Measurements from ENCODE around the gene CTSL.

CTSL gene

DNA sequence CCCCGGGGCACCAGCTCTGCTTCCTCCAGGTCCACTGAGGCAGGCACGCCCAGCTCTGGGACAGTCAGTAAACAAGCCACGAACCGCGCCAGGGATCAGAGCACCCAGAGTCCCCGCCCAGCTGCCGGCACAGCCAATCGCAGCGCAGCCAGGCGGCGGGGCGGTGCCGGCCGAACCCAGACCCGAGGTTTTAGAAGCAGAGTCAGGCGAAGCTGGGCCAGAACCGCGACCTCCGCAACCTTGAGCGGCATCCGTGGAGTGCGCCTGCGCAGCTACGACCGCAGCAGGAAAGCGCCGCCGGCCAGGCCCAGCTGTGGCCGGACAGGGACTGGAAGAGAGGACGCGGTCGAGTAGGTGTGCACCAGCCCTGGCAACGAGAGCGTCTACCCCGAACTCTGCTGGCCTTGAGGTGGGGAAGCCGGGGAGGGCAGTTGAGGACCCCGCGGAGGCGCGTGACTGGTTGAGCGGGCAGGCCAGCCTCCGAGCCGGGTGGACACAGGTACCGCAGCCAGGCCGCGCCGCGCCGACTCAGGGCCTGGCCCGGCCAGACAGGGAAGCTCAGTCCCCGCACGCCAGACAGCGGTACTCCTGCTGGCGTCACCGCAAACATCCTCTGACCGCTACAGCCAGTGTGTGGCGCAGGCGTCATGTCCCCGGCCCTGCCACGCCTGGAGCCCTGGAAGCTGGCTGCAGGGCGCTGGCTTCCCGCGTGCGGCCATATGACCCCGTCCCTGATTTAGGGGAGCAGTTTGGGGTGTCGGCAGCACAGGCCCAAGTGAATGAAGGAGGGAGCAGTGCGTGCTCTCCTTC, at the start of gene CTSL:
CTSL (plus strand) TSS at position 220 of the 810 bp plus-strand sequence. CDS start 1,485 bp downstream, outside the sequence.
- peak; percentile 83 for DNase-seq (ENCODE audit: low spot score)

GRCh38 chr9:87676976-87677775, 48.7 kb upstream of the CTSL start:
- no peak for DNase-seq (ENCODE audit: low spot score)

GRCh38 chr9:87677776-87678587, 47.9 kb upstream of the CTSL start:
- DNase-seq (ENCODE audit: low spot score), result no peak

DNA sequence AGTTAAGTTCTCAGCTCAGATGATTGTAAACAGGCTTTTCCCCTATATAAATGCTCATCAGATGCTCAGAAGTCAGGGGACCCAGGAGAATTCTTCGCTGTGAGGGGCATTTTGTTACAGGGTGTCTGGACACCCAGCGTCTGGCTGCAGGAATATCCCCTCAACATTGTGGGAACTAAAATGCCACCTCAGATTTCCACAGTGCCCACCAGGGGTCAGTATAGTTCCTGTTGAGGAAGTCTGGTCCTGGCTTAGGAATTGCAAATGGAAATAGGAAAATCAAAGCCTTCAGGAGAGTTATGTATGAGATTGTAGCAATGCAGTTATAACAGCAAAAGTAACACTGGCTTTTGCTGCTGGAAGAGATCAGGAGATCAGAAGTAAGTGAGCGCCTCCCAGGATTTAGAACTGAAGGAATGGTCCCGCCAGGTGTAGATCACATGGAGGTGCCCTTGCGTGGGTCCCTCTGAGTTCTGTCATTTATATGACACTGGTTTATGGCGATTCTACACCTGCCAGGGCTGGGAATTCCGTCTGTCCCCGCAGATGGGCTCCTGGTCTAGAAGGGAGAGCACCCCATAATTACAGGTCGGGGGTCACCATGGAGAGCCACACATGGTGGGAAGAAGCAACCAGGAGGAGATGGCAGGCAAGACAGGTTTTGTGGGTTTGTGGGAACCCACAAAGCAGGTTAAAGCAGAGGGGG, 47.1 kb upstream of the CTSL start:
- peak; percentile 86 for DNase-seq (ENCODE audit: low spot score)

DNA sequence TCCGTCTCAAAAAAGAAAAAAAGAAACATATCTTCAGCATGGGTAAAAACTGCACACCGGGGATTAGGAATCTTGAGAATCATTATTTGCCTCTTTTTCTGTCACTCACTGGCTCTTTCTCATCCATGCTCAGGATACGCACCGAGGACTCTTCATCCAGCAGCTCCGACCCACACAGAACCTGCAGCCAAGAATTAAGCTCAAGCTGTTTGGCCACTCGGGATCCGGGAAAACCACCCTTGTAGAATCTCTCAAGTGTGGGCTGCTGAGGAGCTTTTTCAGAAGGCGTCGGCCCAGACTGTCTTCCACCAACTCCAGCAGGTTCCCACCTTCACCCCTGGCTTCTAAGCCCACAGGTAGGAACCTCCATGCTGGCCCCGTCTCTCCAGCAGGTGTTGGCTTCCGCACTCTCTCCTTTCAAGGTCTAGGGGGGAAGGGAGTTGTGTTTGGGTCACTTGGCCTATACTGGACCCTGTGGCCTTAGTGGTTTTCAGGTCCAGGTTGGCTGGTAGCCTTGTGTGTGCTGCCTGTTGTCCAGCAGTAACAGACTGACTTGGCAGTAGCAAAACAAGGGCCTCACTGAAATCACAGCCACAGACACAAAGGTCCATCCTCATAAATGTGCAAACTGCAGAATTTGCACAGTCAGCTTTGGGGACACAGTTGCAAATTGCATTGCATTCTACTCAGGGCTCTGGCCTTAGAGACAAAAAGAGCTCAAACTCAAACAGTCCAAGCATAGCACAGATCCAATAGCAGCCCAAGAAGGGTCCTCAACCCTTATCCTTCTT, 44.5 kb upstream of the CTSL start:
- DNase-seq (ENCODE audit: low spot score), result no peak

GRCh38 chr9:87682085-87682484, 43.8 kb upstream of the CTSL start:
- no peak for DNase-seq (ENCODE audit: low spot score)

- no peak for DNase-seq (ENCODE audit: low spot score)
Measured at GRCh38 chr9:87682618-87683017, 43.3 kb upstream of the CTSL start.

DNA sequence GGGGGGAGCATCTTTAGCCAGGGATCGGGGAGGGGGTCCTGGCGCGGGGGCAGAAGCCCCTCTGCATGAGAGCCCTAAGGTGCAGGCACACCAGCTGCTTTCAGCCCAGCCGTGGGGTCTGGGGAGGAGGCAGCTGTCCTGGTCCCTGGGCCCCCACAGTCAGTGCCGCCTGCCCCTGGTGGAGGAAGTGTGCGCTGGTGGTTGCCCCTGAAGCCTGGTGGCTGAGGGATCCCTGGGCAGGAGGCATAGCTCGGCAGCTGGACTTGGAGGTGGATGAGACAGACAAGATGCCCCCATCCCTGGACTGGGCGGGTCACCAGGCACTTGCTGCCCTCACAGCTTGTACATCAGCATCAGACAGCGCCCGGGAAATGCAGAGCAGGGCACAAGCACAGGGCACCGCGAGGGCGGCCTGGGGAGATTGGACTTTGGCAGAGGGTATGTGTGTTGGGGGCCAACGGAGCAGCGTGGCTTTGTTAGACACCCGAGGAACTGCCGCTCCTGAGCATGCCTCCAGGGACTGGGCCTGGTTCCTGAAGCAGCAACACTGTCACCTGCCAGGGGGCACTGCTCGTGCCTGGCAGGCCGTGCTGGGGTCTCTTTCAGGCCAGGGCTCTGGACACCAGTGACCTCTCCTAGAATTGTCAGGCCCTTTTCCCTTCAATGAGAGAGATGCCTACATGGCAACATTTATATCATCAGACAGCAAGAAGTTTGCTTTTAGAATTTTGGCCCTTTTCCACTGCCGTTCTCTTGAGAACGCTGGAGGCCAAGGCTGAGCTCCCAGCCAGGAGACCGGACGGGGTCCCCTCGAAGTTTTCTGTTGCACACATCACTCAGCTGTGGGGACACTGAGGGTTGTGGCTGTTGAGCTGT, 41.9 kb upstream of the CTSL start:
- DNase-seq (ENCODE audit: low spot score), result no peak

GRCh38 chr9:87684627-87685219, 41.2 kb upstream of the CTSL start:
- peak; percentile 54 for DNase-seq (ENCODE audit: low spot score)

GRCh38 chr9:87685441-87685840, 40.5 kb upstream of the CTSL start:
- DNase-seq (ENCODE audit: low spot score), result peak; percentile 46

GRCh38 chr9:87685871-87686519, 39.9 kb upstream of the CTSL start:
- peak; percentile 34 for DNase-seq (ENCODE audit: low spot score)

GRCh38 chr9:87686520-87687090, 39.3 kb upstream of the CTSL start:
- DNase-seq (ENCODE audit: low spot score), result no peak

DNA sequence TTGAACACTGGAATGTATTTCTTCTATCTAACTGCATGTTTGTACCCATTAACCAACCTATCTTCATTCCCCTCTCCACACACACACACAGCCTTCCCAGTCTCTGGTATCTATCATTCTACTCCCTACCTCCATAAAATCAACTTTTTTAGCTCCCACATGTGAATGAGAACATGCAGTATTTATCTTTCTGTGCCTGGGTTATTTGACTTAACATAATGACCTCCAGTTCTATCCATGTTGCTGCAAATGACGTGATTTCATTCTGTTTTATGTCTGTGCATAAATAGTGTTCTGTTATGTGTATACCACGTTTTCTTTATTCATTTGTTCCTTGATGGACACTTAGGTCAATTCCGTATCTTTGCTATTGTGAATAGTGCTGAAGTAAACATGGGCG, 38.7 kb upstream of the CTSL start:
- DNase-seq (ENCODE audit: low spot score), result no peak

DNA sequence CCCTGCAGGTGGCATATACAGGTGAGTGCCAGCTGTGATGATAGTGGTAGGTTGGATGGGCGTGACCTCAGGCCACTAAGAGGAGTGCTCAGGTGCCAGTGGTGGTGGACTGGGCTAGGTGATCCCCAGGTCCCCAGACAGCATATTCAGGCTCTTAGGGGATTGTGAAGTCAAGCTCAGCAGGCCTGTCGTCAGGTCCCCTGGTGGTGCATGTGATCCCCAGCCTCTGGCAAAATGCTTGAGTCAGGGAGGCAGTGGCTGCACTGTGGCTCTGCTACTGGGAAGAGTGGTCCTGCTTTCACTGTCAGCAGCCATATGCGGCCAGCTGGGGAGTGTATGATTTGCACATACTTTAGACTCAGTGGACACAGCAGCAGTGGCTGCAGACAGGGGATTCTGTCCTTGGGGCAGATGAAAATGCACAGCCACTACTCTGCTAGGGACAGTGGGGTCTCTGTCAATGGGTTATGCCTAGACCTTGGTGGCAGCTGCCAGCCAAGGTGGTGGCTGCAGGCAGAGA, 31.6 kb upstream of the CTSL start:
- no peak for DNase-seq (ENCODE audit: low spot score)

DNA sequence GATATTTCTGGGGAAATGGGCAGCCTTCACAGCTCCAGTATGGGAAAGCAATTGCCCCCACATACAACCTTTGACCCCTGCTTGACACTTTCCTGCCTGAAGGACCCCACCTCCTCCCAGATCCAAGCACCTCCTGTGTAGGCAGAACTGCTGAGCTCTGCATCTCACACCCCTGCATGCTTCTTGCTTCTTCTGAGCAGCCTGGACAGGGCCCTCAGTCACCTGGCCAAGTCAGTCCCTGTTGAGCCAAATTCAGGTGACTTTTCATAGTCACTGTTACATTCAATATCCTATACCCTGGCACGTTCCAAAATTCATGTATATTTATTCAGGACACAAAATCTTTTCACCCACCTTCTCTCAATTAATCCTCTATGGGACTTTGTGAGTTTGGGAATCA, 30.4 kb upstream of the CTSL start:
- DNase-seq (ENCODE audit: low spot score), result no peak

- no peak for DNase-seq (ENCODE audit: low spot score)
Measured at GRCh38 chr9:87696641-87697040, 29.3 kb upstream of the CTSL start.

GRCh38 chr9:87698069-87698809, 27.7 kb upstream of the CTSL start:
- no peak for DNase-seq (ENCODE audit: low spot score)

GRCh38 chr9:87699835-87700234, 26.1 kb upstream of the CTSL start:
- no peak for DNase-seq (ENCODE audit: low spot score)
